HUDEP-2 (cell line): ENCODE data around the gene ITPKC.

Experiments used
- DNase-seq, 76 experiments: peaks; one replicate each; lab custom pipeline; 2025; ENCODE audit not compliant: unreplicated experiment in 76 of 76; lab: John Stamatoyannopoulos, UW

The ITPKC gene

DNA sequence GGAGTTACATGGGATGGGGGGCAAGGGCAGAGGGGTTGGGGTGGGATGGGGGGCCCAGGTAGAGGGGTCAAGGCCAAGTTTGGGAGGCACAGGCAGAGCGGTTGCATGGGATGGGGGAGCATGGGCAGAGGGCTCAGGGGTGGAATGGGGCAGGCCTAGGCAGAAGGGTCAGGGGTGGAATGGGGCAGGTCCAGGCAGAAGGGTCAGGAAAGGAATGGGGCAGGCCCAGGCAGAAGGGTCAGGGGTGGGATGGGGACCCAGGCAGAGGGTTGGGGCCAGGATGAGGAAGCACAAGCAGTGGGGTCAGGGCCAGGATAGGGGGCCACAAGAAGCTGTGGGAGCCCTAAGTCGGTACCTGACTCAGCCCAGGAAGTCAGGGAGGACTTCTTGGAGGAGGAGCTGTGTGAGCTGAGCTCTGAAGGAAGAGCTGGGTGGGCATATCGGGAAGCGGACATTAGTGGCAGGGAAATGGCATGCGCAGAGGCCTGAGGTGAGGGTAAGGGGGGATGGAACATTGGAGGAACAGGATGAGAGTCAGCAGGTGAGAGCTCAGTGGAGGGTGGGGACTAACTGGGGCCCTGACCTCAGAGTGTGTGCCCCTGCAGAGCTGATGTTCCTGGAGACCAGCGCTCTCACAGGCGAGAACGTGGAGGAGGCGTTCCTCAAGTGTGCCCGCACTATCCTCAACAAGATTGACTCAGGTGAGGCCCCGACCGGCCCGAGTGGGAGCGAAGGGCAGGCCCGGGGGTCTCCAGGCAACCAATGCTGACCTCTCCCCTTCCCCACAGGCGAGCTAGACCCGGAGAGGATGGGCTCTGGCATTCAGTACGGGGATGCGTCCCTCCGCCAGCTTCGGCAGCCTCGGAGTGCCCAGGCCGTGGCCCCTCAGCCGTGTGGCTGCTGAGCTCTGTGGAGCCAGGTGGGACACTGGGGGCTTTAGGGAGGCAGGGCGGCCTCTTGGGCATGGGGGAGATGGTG, 69.4 kb downstream of the ITPKC start:
- DNase-seq = no peak
